MCF 10A (cell line): Measurements from ENCODE around the gene C1orf105. TPM values are rescaled to one million over a fixed set of nuclear protein-coding genes. Genes with fewer than 3 reads are reported as not detected.

Source experiments
- BruUV-seq: library from RNA; stranded (reverse); fragments of 400-500 nt; replicated peaks from 2 replicates; lab custom pipeline; 2021; lab: Mats Ljungman, UMichigan
- CTCF ChIA-PET: fragments of 300-600 bp; sonication (Branson Sonifier 250); formaldehyde crosslinking; extraction: SDS; loops from one replicate; lab custom pipeline; 2021; ENCODE audit warnings: antibody characterized with exemption, inconsistent platforms; lab: Yijun Ruan, JAX
- POLR2A ChIA-PET: fragments of 300-600, 350-650 bp; sonication (Branson Sonifier 250); formaldehyde crosslinking; extraction: SDS; loops from one replicate; lab custom pipeline; 2020; ENCODE audit warnings: antibody characterized with exemption, inconsistent platforms; lab: Yijun Ruan, JAX
- DNase-seq: peaks from one replicate; pipeline ENCODE4 v3.0.0-alpha.2; 2018; ENCODE audit not compliant: unreplicated experiment
- H3K27ac Mint-ChIP-seq: one replicate; pipeline ENCODE4 v1.8.0; 2022; ENCODE audit warnings: mild to moderate bottlenecking, low read depth, mixed read lengths; ENCODE audit not compliant: unreplicated experiment
- H3K27me3 Mint-ChIP-seq: one replicate; pipeline ENCODE4 v1.8.0; 2022; ENCODE audit warnings: mixed read lengths; ENCODE audit not compliant: insufficient read depth, unreplicated experiment
- H3K36me3 Mint-ChIP-seq: one replicate; pipeline ENCODE4 v1.8.0; 2022; ENCODE audit warnings: mild to moderate bottlenecking, moderate library complexity, mixed read lengths; ENCODE audit not compliant: insufficient read depth, unreplicated experiment
- H3K4me1 Mint-ChIP-seq: one replicate; pipeline ENCODE4 v1.8.0; 2022; ENCODE audit warnings: mixed read lengths; ENCODE audit not compliant: insufficient read depth, unreplicated experiment
- H3K4me3 Mint-ChIP-seq: one replicate; pipeline ENCODE4 v1.8.0; 2022; ENCODE audit warnings: mild to moderate bottlenecking, moderate library complexity, mixed read lengths; ENCODE audit not compliant: unreplicated experiment
- H3K9me3 Mint-ChIP-seq: one replicate; pipeline ENCODE4 v1.8.0; 2022; ENCODE audit warnings: mixed read lengths; ENCODE audit not compliant: unreplicated experiment
- intact Hi-C: fragments of 100-400 bp; cut with micrococcal nuclease; formaldehyde crosslinking; loops from 2 replicates; pipeline ENCODE4 v1.14.1; 2022
- total RNA-seq: library from RNA; stranded (reverse); gene quantifications from 2 replicates; pipeline ENCODE4 v1.2.3, GENCODE V29; 2022
- TF ChIP-seq, protein P1 (sequence below): fragments of 200-600 bp; IDR thresholded peaks from one replicate; pipeline ENCODE4 v1.8.0; 2022; ENCODE audit warnings: antibody characterized with exemption, mild to moderate bottlenecking; ENCODE audit not compliant: unreplicated experiment

C1orf105 gene
- total RNA-seq, 1 experiment from 2014 or later, result not detected

DNA sequence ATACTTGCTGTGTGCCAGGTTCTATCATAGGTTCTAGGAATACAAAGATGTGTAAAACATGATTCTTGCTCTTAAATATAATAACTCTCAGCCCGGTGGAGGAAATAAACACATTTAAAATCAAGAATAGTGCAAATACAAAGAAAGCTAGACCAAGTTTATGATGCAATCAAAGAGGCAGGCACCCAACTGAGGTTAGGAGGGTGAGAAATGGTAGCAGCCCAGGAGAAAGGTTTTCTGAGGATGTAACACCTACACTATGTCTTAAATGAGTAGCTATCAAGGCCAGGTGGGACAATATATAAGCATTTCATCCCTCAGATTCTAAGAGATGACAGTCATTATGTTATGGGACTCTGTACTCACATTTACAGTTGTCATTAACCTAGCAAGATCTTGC, 33.1 kb downstream of the C1orf105 start:
- peaks cover 26% of the 10 kb centered on the region for H3K4me1 Mint-ChIP-seq
- intact Hi-C loops, result loop anchor here (5.0 kb wide), 1 partner anchor 134 kb away; no protein-coding TSS in a partner anchor
- CTCF ChIA-PET, result interaction anchor here (0.7 to 7.5 kb wide), 11 partner anchors 9 to 363 kb away, joined by 3 to 89 read pairs (median 4); partner anchors contain the start of gene PIGC

DNA sequence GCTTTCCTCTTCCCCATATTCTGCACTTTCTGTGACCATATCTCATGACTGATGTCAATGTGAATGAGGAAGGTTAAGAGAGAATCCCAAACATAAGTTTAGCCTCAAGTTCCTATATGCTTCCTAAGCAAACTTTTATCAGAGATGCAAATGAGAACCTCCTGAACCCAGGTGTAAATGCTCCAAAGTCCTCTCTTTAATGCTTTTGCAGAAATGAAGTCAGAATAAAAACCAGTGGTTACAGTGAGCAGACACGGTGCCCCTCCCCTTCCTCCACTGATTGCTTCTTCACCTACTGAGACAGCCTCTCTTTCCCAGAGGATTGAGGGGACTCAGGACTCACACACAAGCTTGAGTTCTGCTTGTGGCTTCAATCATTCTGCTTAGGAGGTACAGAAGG, 35.0 kb downstream of the C1orf105 start:
- no TSS peak for BruUV-seq
- DNase-seq, result no peak
- Mint-ChIP-seq H3K27ac (no peak overlapping the region), H3K36me3 (no peaks in the 10 kb centered on the region), H3K27me3 (no peaks in the 10 kb centered on the region), H3K4me3 (no peak overlapping the region), H3K4me1 (peaks cover 19% of the 10 kb centered on the region), H3K9me3 (no peaks in the 10 kb centered on the region)
- intact Hi-C loops, result no loop called here
- CTCF ChIA-PET, result interaction anchor here (0.7 to 1.3 kb wide), 5 partner anchors 11 to 272 kb away, joined by 3 to 5 read pairs (median 3); no protein-coding TSS in a partner anchor
- POLR2A ChIA-PET, result interaction anchor here (7.1 kb wide), 1 partner anchor 76 kb away, joined by 43 read pairs; the partner anchor contains the start of gene SUCO
- TF ChIP-seq, protein P1, sequence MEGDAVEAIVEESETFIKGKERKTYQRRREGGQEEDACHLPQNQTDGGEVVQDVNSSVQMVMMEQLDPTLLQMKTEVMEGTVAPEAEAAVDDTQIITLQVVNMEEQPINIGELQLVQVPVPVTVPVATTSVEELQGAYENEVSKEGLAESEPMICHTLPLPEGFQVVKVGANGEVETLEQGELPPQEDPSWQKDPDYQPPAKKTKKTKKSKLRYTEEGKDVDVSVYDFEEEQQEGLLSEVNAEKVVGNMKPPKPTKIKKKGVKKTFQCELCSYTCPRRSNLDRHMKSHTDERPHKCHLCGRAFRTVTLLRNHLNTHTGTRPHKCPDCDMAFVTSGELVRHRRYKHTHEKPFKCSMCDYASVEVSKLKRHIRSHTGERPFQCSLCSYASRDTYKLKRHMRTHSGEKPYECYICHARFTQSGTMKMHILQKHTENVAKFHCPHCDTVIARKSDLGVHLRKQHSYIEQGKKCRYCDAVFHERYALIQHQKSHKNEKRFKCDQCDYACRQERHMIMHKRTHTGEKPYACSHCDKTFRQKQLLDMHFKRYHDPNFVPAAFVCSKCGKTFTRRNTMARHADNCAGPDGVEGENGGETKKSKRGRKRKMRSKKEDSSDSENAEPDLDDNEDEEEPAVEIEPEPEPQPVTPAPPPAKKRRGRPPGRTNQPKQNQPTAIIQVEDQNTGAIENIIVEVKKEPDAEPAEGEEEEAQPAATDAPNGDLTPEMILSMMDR, result no peak

More for the DNA sequence above, 33.1 kb downstream of the C1orf105 start:
- Mint-ChIP-seq H3K27ac (no peak overlapping the region), H3K4me3 (no peak overlapping the region), H3K9me3 (no peaks in the 10 kb centered on the region), H3K36me3 (no peaks in the 10 kb centered on the region), H3K27me3 (no peaks in the 10 kb centered on the region)
- DNase-seq, result no peak
- TF ChIP-seq, protein P1, result no peak
- POLR2A ChIA-PET, result interaction anchor here (0.6 to 7.1 kb wide), 2 partner anchors 78 to 236 kb away, joined by 3 to 43 read pairs; partner anchors contain the start of gene SUCO
- BruUV-seq, result no TSS peak

DNA sequence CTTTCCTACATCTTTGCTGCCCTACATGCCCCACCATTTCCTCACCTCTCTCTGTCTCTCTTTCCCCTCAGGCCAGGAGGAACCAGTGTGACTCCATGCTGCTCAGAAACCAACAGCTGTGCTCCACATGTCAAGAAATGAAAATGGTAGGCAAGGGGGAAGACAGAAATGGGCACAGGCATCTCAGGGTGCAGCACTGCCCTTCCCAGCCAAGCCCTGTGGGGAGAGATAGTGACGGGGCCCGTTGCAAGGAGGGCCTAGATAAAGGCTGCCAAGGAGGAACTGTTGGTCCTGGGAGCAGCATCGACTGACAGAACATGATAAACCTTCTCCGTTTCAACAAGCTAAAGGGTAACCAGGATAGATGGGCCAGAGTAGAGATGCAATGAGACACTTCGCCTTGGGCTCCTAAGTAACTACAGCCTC, 35.9 kb downstream of the C1orf105 start:
- no peaks in the 10 kb centered on the region for H3K9me3 Mint-ChIP-seq
- no peaks in the 10 kb centered on the region for H3K27me3 Mint-ChIP-seq
- no peak for DNase-seq
- intact Hi-C loops, result no loop called here
- peaks cover 17% of the 10 kb centered on the region for H3K4me1 Mint-ChIP-seq
- ChIA-PET CTCF (interaction anchor here (0.6 to 1.3 kb wide), 9 partner anchors 10 to 668 kb away, joined by 3 to 5 read pairs (median 3); no protein-coding TSS in a partner anchor), POLR2A (no interaction called here)
- no TSS peak for BruUV-seq
- no peaks in the 10 kb centered on the region for H3K36me3 Mint-ChIP-seq
- H3K27ac Mint-ChIP-seq, result no peak overlapping the region
- TF ChIP-seq, protein P1, result no peak
- no peak overlapping the region for H3K4me3 Mint-ChIP-seq

DNA sequence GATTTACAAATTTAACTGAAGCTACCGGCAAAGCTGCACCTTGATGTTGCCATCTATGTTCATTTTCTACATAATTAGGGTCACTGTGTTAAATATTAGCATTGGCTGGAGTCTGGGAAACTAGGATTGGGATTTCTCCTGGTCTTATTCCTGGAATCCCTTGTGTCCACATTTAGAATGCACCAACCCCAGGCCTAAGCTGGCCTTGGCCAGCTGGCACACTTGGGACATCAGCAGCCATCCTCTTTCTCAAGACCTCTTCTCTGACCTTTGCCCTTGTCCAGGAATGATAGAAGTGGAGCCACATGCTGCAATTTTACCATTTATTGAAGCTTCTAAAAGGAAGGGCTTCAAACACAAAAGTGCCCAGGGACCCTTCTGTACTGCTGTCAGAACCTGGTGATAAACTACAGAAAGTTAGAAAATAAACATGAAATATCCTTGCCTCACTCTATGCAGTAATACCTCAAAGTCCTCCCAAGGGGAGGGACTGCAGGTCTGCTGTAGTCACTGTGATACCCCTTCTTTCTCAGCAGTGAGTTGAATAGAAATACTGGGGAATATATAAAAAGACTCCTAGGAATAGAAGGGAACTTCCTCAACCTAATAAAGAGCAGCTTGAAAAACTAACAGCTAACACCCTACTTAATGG, 37.1 kb downstream of the C1orf105 start:
- peaks cover 17% of the 10 kb centered on the region for H3K4me1 Mint-ChIP-seq
- no peak overlapping the region for H3K4me3 Mint-ChIP-seq
- H3K27ac Mint-ChIP-seq, result no peak overlapping the region
- no peak for DNase-seq
- no peaks in the 10 kb centered on the region for H3K27me3 Mint-ChIP-seq
- no peaks in the 10 kb centered on the region for H3K36me3 Mint-ChIP-seq
- TF ChIP-seq, protein P1, result no peak
- BruUV-seq, result no TSS peak
- intact Hi-C loops, result no loop called here
- ChIA-PET CTCF (interaction anchor here (0.5 to 4.6 kb wide), 6 partner anchors 8 to 317 kb away, joined by 3 to 31 read pairs (median 4); no protein-coding TSS in a partner anchor), POLR2A (interaction anchor here (0.7 to 4.1 kb wide), 3 partner anchors 8 to 75 kb away, joined by 3 to 17 read pairs (median 4); no protein-coding TSS in a partner anchor)
- no peaks in the 10 kb centered on the region for H3K9me3 Mint-ChIP-seq
